H1 (cell line): Measurements from ENCODE around the gene FAM210A. TPM values are rescaled to one million over a fixed set of nuclear protein-coding genes. Genes with fewer than 3 reads are reported as not detected.

ENCODE experiments used
- CTCF ChIA-PET: fragments of 300-600 bp; sonication (Branson Sonifier 250); formaldehyde crosslinking; loops from one replicate; lab custom pipeline; 2021; ENCODE audit not compliant: partially characterized antibody; lab: Charles Lee
- POLR2A ChIA-PET: fragments of 300-600 bp; sonication (Branson Sonifier 250); formaldehyde crosslinking; loops from one replicate; lab custom pipeline; 2021; ENCODE audit warnings: inconsistent platforms; ENCODE audit not compliant: partially characterized antibody; lab: Charles Lee
- DNase-seq, 2 experiments: peaks; one replicate each; pipeline versions ENCODE4 v3.0.0 to v3.0.0-alpha.2; 2010 to 2022; ENCODE audit warnings: low spot score in 2 of 2, low read depth in 1 of 2, mixed read lengths in 1 of 2
- FAIRE-seq: peaks from 2 replicates; lab custom pipeline; 2011; peaks lifted over from hg19 to GRCh38; lab: Jason Lieb, UNC
- H2AFZ ChIP-seq: 2 replicates; pipeline ENCODE4 v1.8.1; 2012; ENCODE audit warnings: low read length, inconsistent platforms
- H2AK5ac ChIP-seq: 2 replicates; pipeline ENCODE4 v1.6.1; 2013; ENCODE audit warnings: low read depth, low read length
- H2BK120ac ChIP-seq: replicated peaks from 2 replicates; pipeline ENCODE3; 2013; ENCODE audit warnings: low read depth, low read length, inconsistent platforms
- H2BK12ac ChIP-seq: 2 replicates; pipeline ENCODE4 v1.6.1; 2013; ENCODE audit warnings: low read depth, low read length
- H2BK15ac ChIP-seq: 2 replicates; pipeline ENCODE4 v1.6.1; 2013; ENCODE audit warnings: low read length
- H2BK20ac ChIP-seq: 2 replicates; pipeline ENCODE4 v1.6.1; 2013; ENCODE audit warnings: low read length
- H2BK5ac ChIP-seq: 2 replicates; pipeline ENCODE4 v1.6.1; 2013; ENCODE audit warnings: low read depth, low read length
- H3K14ac ChIP-seq: 2 replicates; pipeline ENCODE4 v1.6.1; 2013; ENCODE audit warnings: inconsistent platforms; ENCODE audit not compliant: insufficient read length
- H3K18ac ChIP-seq: 2 replicates; pipeline ENCODE4 v1.6.1; 2013; ENCODE audit warnings: low read length; ENCODE audit errors: extremely low read depth
- H3K23ac ChIP-seq: 2 replicates; pipeline ENCODE4 v1.6.1; 2013; ENCODE audit warnings: inconsistent platforms; ENCODE audit not compliant: insufficient read length
- H3K23me2 ChIP-seq: 2 replicates; pipeline ENCODE4 v1.6.1; 2013; ENCODE audit warnings: low read depth, low read length
- H3K27ac ChIP-seq: 2 replicates; pipeline ENCODE4 v1.6.1; 2011; ENCODE audit warnings: low read depth, low read length, inconsistent platforms
- H3K27me3 ChIP-seq, 4 experiments: replicated peaks in 1 of 4; 1 replicate in 1 of 4; 2 replicates in 3 of 4; pipeline versions ENCODE4 v1.6.1 to v1.8.1; 2011 to 2013; ENCODE audit warnings: low read length in 3 of 4, mild to moderate bottlenecking in 3 of 4, inconsistent platforms in 2 of 4, mixed read lengths in 2 of 4, moderate library complexity in 1 of 4; ENCODE audit not compliant: control insufficient read depth in 3 of 4, insufficient read depth in 3 of 4; ENCODE audit errors: extremely low read depth in 1 of 4
- H3K36me3 ChIP-seq, 4 experiments: 2 replicates each; pipeline versions ENCODE4 v1.6.1 to v1.8.1; 2011 to 2013; ENCODE audit warnings: mild to moderate bottlenecking in 4 of 4, low read length in 3 of 4, moderate library complexity in 2 of 4, control low read depth in 1 of 4, inconsistent platforms in 1 of 4; ENCODE audit not compliant: insufficient read depth in 4 of 4, control insufficient read depth in 2 of 4
- H3K4ac ChIP-seq: replicated peaks from 2 replicates; pipeline ENCODE3; 2013; ENCODE audit warnings: low read length, low read depth, mixed read lengths, inconsistent platforms; ENCODE audit not compliant: insufficient read length
- H3K4me1 ChIP-seq, 4 experiments: replicated peaks in 1 of 4; 1 replicate in 1 of 4; 2 replicates in 3 of 4; pipeline versions ENCODE4 v1.6.1 to v1.8.1; 2011 to 2013; ENCODE audit warnings: low read length in 3 of 4, inconsistent platforms in 2 of 4, mixed read lengths in 1 of 4; ENCODE audit not compliant: insufficient read depth in 4 of 4, control insufficient read depth in 3 of 4
- H3K4me2 ChIP-seq, 2 experiments: 2 replicates each; pipeline versions ENCODE4 v1.6.1 to v1.8.1; 2011 to 2013; ENCODE audit warnings: low read depth in 2 of 2, low read length in 2 of 2, control low read depth in 1 of 2, inconsistent platforms in 1 of 2, mild to moderate bottlenecking in 1 of 2; ENCODE audit not compliant: insufficient read depth in 1 of 2
- H3K4me3 ChIP-seq, 4 experiments: fragments of 200-600, 300-600 bp in 1 of 4; sonication (generic), shearing (Covaris generic), sonication (Bioruptor Twin) in 1 of 4; 2 replicates each; pipeline versions ENCODE4 v1.5.1 to v1.8.1; 2011 to 2016; ENCODE audit warnings: low read length in 4 of 4, low read depth in 3 of 4, control low read depth in 2 of 4, inconsistent platforms in 2 of 4, mild to moderate bottlenecking in 2 of 4, mixed read lengths in 1 of 4, moderate library complexity in 1 of 4; ENCODE audit not compliant: insufficient read depth in 2 of 4; ENCODE audit errors: extremely low read depth in 1 of 4
- H3K56ac ChIP-seq: replicated peaks from 2 replicates; pipeline ENCODE3; 2013; ENCODE audit warnings: low read depth, mild to moderate bottlenecking, mixed read lengths, low read length, inconsistent platforms; ENCODE audit not compliant: insufficient read length
- H3K79me1 ChIP-seq: 2 replicates; pipeline ENCODE4 v1.6.1; 2013; ENCODE audit warnings: low read depth, low read length, control low read depth
- H3K79me2 ChIP-seq, 2 experiments: 2 replicates each; pipeline versions ENCODE4 v1.6.1 to v1.8.1; 2012 to 2013; ENCODE audit warnings: low read length in 2 of 2, mild to moderate bottlenecking in 2 of 2, inconsistent platforms in 1 of 2; ENCODE audit not compliant: insufficient read depth in 2 of 2, control insufficient read depth in 1 of 2
- H3K9ac ChIP-seq, 4 experiments: replicated peaks in 1 of 4; 1 replicate in 1 of 4; 2 replicates in 3 of 4; pipeline versions ENCODE4 v1.6.1 to v1.8.1; 2011 to 2013; ENCODE audit warnings: low read depth in 3 of 4, low read length in 3 of 4, control low read depth in 2 of 4, mild to moderate bottlenecking in 2 of 4, moderate library complexity in 2 of 4, inconsistent platforms in 1 of 4; ENCODE audit errors: extremely low read depth in 1 of 4
- H3K9me3 ChIP-seq, 2 experiments: 2 replicates each; pipeline versions ENCODE4 v1.6.1 to v1.8.1; 2012 to 2013; ENCODE audit warnings: mild to moderate bottlenecking in 2 of 2, moderate library complexity in 2 of 2, control low read depth in 1 of 2, inconsistent platforms in 1 of 2, low read depth in 1 of 2, low read length in 1 of 2, mixed read lengths in 1 of 2; ENCODE audit not compliant: insufficient read depth in 2 of 2
- H4K20me1 ChIP-seq, 2 experiments: replicated peaks in 1 of 2; 2 replicates each; pipeline versions ENCODE3 to v1.8.1; 2011 to 2013; ENCODE audit warnings: inconsistent platforms in 2 of 2, low read length in 2 of 2, mild to moderate bottlenecking in 1 of 2; ENCODE audit not compliant: insufficient read depth in 2 of 2, control insufficient read depth in 1 of 2
- H4K5ac ChIP-seq: 2 replicates; pipeline ENCODE4 v1.6.1; 2013; ENCODE audit warnings: low read length, low read depth, mixed read lengths, inconsistent platforms; ENCODE audit not compliant: insufficient read length
- H4K8ac ChIP-seq: 2 replicates; pipeline ENCODE4 v1.8.0; 2013; ENCODE audit warnings: mild to moderate bottlenecking, moderate library complexity, low read length, inconsistent platforms; ENCODE audit not compliant: insufficient read depth; ENCODE audit errors: extremely low read depth
- H4K91ac ChIP-seq: replicated peaks from 2 replicates; pipeline ENCODE3; 2013; ENCODE audit warnings: low read length, mixed read lengths, inconsistent platforms; ENCODE audit not compliant: insufficient read length
- NANOG ChIP-seq: IDR thresholded peaks from 2 replicates; pipeline ENCODE4 v1.6.1; 2011; ENCODE audit warnings: low read length, low read depth, mild to moderate bottlenecking, inconsistent platforms; ENCODE audit not compliant: insufficient read depth, poor library complexity, severe bottlenecking
- RAD21 ChIP-seq, 2 experiments: IDR thresholded peaks in 1 of 2; conservative IDR thresholded peaks in 1 of 2; 2 replicates each; pipeline ENCODE4 v1.6.1; 2011; ENCODE audit warnings: low read depth in 2 of 2, low read length in 2 of 2, improper control_type of control experiment in 1 of 2, inconsistent platforms in 1 of 2, mild to moderate bottlenecking in 1 of 2, moderate library complexity in 1 of 2
- RFX5 ChIP-seq: IDR thresholded peaks from 2 replicates; pipeline ENCODE4 v1.6.1; 2011; ENCODE audit warnings: low read depth, low read length, improper control_type of control experiment, borderline replicate concordance
- SIX5 ChIP-seq: IDR thresholded peaks from 2 replicates; pipeline ENCODE4 v1.6.1; 2011; ENCODE audit warnings: mild to moderate bottlenecking, low read depth, low read length
- TEAD4 ChIP-seq: IDR thresholded peaks from 2 replicates; pipeline ENCODE4 v1.6.1; 2012; ENCODE audit warnings: low read depth, low read length, inconsistent platforms, mixed read lengths
- WGBS, 2 experiments: shearing (Covaris generic) in 1 of 2; methylation state at CpG; one replicate each; pipeline versions ENCODE4 v1.1.6 to v1.1.7; 2013 to 2015; ENCODE audit warnings: low lambda C conversion rate in 2 of 2, mixed read lengths in 2 of 2, inconsistent platforms in 1 of 2, low coverage in 1 of 2, missing lambda C conversion rate in 1 of 2; ENCODE audit not compliant: insufficient replicate concordance in 2 of 2, insufficient coverage in 1 of 2, insufficient read length in 1 of 2; ENCODE audit errors: extremely low coverage in 1 of 2, missing lambda C conversion rate in 1 of 2; 5-methylcytosine and 5-hydroxymethylcytosine counted together
- polyA plus RNA-seq, 7 experiments: library from polyadenylated mRNA; depleted of rRNA in 3 of 7; stranded (reverse) in 5 of 7; unstranded in 2 of 7; fragments of >200 nt in 5 of 7; fragments of 200-250 nt in 2 of 7; gene quantifications; 1 replicate in 5 of 7; 2 replicates in 1 of 7; 4 replicates in 1 of 7; pipeline versions ENCODE4 v1.2.1 to v1.2.3, GENCODE V29; 2011 to 2013; ENCODE audit warnings: missing spikeins in 2 of 7, mixed read lengths in 2 of 7
- total RNA-seq: library from RNA; stranded (reverse); fragmentation: NEBNext Ultra II Directional; extraction: Animal tissue kit (Norgen Biotek cat#: 25700); gene quantifications from 2 replicates; pipeline ENCODE4 v1.2.1, GENCODE V29; 2021

Gene FAM210A
- total and polyA plus RNA-seq, 2 of the 8 experiments (the other 6 are each of a cell fraction or from before 2014, with no cell fraction given) = 8.2 to 25.4 TPM

DNA sequence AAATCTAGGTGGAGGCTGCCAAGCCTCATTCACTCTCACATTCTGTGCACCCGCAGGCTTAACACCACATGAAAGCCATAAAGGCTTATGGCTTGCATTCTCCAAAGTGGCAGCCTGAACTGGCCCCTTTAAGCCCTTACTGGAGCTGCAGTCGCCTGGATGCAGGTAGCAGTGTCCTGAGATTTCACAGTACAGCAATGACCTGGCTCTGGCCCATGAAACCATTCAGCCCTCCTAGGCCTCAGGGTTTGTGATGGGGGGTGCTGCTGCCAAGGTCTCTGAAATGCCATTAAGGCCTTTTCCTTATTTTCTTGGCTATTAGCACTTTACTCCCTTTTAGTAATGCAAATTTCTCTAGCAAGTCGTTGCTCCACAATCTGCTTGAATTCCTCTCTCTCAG, 48.7 kb upstream of the FAM210A start:
- peak overlapping the region in 1 of 2 experiments; percentile 45; a peak in 1 of 4 replicates for H3K4me2 ChIP-seq
- H3K27ac ChIP-seq = no peak overlapping the region
- H3K18ac ChIP-seq = 0 out of 2 replicates have a peak overlapping the region, but pooled peaks have one; percentile 60
- no peak overlapping the region; the same call in 1 of the 2 replicates for H2BK20ac ChIP-seq
- H4K5ac ChIP-seq = no peak overlapping the region
- H4K91ac ChIP-seq = no peak overlapping the region
- no peak overlapping the region for H3K23ac ChIP-seq
- H3K79me1 ChIP-seq = no peaks in the 10 kb centered on the region
- CTCF ChIA-PET = interaction anchor here (1.9 kb wide), 1 partner anchor 38 kb away, joined by 6 read pairs; no protein-coding TSS in a partner anchor
- no peak overlapping the region for H4K8ac ChIP-seq
- peak overlapping the region; percentile 84; the same call in 1 of the 2 replicates for H2AFZ ChIP-seq
- TF ChIP-seq SIX5 = no peak
- TF ChIP-seq RFX5 = no peak
- no peak for TF ChIP-seq RAD21 (IDR thresholded peaks at IDR 0.05 in 1 of 2, conservative IDR thresholded peaks at IDR 0.05 in 1 of 2; ENCODE audit: low read depth in 2 of 2, low read length in 2 of 2)
- no peak for TF ChIP-seq NANOG
- no peak for TF ChIP-seq TEAD4
- TF ChIP-seq, all 59 proteins: peak for 0
- Histone ChIP-seq H3K56ac (no peak overlapping the region), H2BK120ac (peak overlapping the region; percentile 24), H3K79me2 (no peaks in the 10 kb centered on the region), H3K4ac (no peak overlapping the region), H4K20me1 (no peaks in the 10 kb centered on the region), H2AK5ac (no peak overlapping the region), H3K14ac (no peak overlapping the region), H2BK12ac (no peak overlapping the region), H3K23me2 (no peaks in the 10 kb centered on the region), H2BK15ac (no peak overlapping the region), H3K4me3 (no peak overlapping the region), H3K36me3 (no peaks in the 10 kb centered on the region), H3K9me3 (no peaks in the 10 kb centered on the region; a peak in 1 of 4 replicates), H3K4me1 (peaks cover 0 to 11% (median 0%) of the 10 kb centered on the region in 4 experiments; a peak in 4 of 7 replicates), H3K27me3 (no peaks in the 10 kb centered on the region), H3K9ac (no peak overlapping the region), H2BK5ac (peak overlapping the region; percentile 68; the same call in 1 of the 2 replicates)
- POLR2A ChIA-PET = interaction anchor here (1.7 kb wide), 1 partner anchor 10 kb away, joined by 4 read pairs; no protein-coding TSS in a partner anchor
- DNase-seq (no peak), FAIRE-seq (no peak)
- WGBS, 2 experiments = 63% methylated on average over 3 of the region's 3 CpGs; no CpG with 5 or more reads in 1 of the 2 experiments
